Fibroblast of lung (primary cell): ENCODE data around the gene SLC16A3.

Source experiments
- CTCF ChIP-seq, 2 donors: IDR thresholded peaks in 1 of 2; conservative IDR thresholded peaks in 1 of 2; 1 replicate in 1 of 2; 2 replicates in 1 of 2; pipeline ENCODE4 v1.5.1; 2011 to 2012; ENCODE audit warnings: low read length in 2 of 2, control low read depth in 1 of 2, inconsistent platforms in 1 of 2, low read depth in 1 of 2, mild to moderate bottlenecking in 1 of 2
- EZH2 ChIP-seq: IDR thresholded peaks from 2 replicates; pipeline ENCODE4 v1.5.1; 2012; ENCODE audit warnings: low read length, control low read depth, mild to moderate bottlenecking; ENCODE audit errors: missing control alignments

- TF ChIP-seq CTCF (conservative IDR thresholded peaks at IDR 0.05 in 1 of 2, IDR thresholded peaks at IDR 0.05 in 1 of 2; ENCODE audit: low read depth in 1 of 2, low read length in 2 of 2) (peak; percentile 9 to 68), EZH2 (no peak)
Measured at GRCh38 chr17:82244413-82245133, 15.7 kb downstream of the SLC16A3 start.
